SK-N-SH (cell line): ENCODE measurements around the gene FAM118A. TPM values are rescaled to one million over a fixed set of nuclear protein-coding genes. Genes with fewer than 3 reads are reported as not detected.

Experiments used
- CTCF ChIA-PET: fragments of 300-600, 350-600 bp; formaldehyde crosslinking; extraction: SDS; loops from one replicate; lab custom pipeline; 2021; lab: Yijun Ruan, JAX
- POLR2A ChIA-PET: fragments of 350-600 bp; sonication (Branson Sonifier 250); formaldehyde crosslinking; extraction: SDS; loops from one replicate; lab custom pipeline; 2020; ENCODE audit warnings: antibody characterized with exemption, inconsistent platforms; lab: Yijun Ruan, JAX
- DNase-seq: peaks from one replicate; pipeline ENCODE4 v3.0.0; 2012
- H2AFZ ChIP-seq: fragments of 200-600 bp; sonication (generic); 2 replicates; pipeline ENCODE4 v1.8.1; 2016; ENCODE audit warnings: antibody characterized with exemption, mild to moderate bottlenecking, low read depth
- H3F3A ChIP-seq: fragments of 200-600 bp; sonication (generic); replicated peaks from 2 replicates; pipeline ENCODE3; 2016; ENCODE audit warnings: antibody characterized with exemption, mild to moderate bottlenecking; ENCODE audit not compliant: insufficient read depth
- H3K27ac ChIP-seq, 2 experiments: fragments of 200-500 bp in 1 of 2; fragments of 200-600 bp in 1 of 2; sonication (Bioruptor generic) in 1 of 2; sonication (generic), shearing (Covaris generic) in 1 of 2; 2 replicates each; pipeline versions ENCODE4 v1.5.1 to v1.6.1; 2014 to 2016; ENCODE audit warnings: low read depth in 2 of 2, inconsistent platforms in 1 of 2, low read length in 1 of 2, mild to moderate bottlenecking in 1 of 2, mixed read lengths in 1 of 2
- H3K27me3 ChIP-seq: fragments of 200-600 bp; sonication (generic), shearing (Covaris generic); 2 replicates; pipeline ENCODE4 v1.6.1; 2016; ENCODE audit warnings: mixed run types; ENCODE audit not compliant: insufficient read depth
- H3K36me3 ChIP-seq, 2 experiments: fragments of 200-500 bp in 1 of 2; fragments of 200-600 bp in 1 of 2; sonication (Bioruptor generic) in 1 of 2; sonication (generic) in 1 of 2; replicated peaks in 1 of 2; 2 replicates each; pipeline versions ENCODE3 to v1.5.1; 2014 to 2016; ENCODE audit warnings: low read length in 1 of 2, mild to moderate bottlenecking in 1 of 2; ENCODE audit not compliant: insufficient read depth in 2 of 2, control insufficient read depth in 1 of 2
- H3K4me1 ChIP-seq, 2 experiments: fragments of 200-500 bp in 1 of 2; fragments of 200-600 bp in 1 of 2; sonication (Bioruptor generic) in 1 of 2; sonication (generic), shearing (Covaris generic) in 1 of 2; 2 replicates each; pipeline versions ENCODE4 v1.5.1 to v1.6.1; 2014 to 2016; ENCODE audit warnings: low read depth in 1 of 2, low read length in 1 of 2, mixed run types in 1 of 2; ENCODE audit not compliant: insufficient read depth in 2 of 2, control insufficient read depth in 1 of 2
- H3K4me2 ChIP-seq: fragments of 200-600 bp; sonication (generic), shearing (Covaris generic); 2 replicates; pipeline ENCODE4 v1.6.1; 2017; ENCODE audit warnings: mixed run types
- H3K4me3 ChIP-seq, 2 experiments: fragments of 200-500 bp in 1 of 2; fragments of 200-600 bp in 1 of 2; sonication (Bioruptor generic) in 1 of 2; sonication (generic), shearing (Covaris generic) in 1 of 2; 2 replicates each; pipeline versions ENCODE4 v1.5.1 to v1.8.1; 2014 to 2016; ENCODE audit warnings: low read depth in 2 of 2, inconsistent platforms in 1 of 2, low read length in 1 of 2, mild to moderate bottlenecking in 1 of 2, mixed read lengths in 1 of 2, moderate library complexity in 1 of 2
- H3K79me2 ChIP-seq: fragments of 200-600 bp; sonication (generic); 2 replicates; pipeline ENCODE4 v1.8.1; 2017; ENCODE audit warnings: mild to moderate bottlenecking; ENCODE audit not compliant: insufficient read depth
- H3K9ac ChIP-seq: fragments of 200-600 bp; sonication (generic); 2 replicates; pipeline ENCODE4 v1.6.1; 2017; ENCODE audit warnings: mixed run types
- H3K9me2 ChIP-seq: fragments of 200-600 bp; sonication (generic); 2 replicates; pipeline ENCODE4 v1.6.1; 2017; ENCODE audit warnings: mixed run types
- H3K9me3 ChIP-seq: fragments of 200-600 bp; sonication (generic); 2 replicates; pipeline ENCODE4 v1.6.1; 2017; ENCODE audit warnings: mixed run types, mild to moderate bottlenecking, moderate library complexity
- H4K20me1 ChIP-seq: fragments of 200-600 bp; sonication (generic); 2 replicates; pipeline ENCODE4 v1.6.1; 2017; ENCODE audit warnings: mild to moderate bottlenecking, mixed run types; ENCODE audit not compliant: insufficient read depth
- EP300 ChIP-seq, 2 experiments: IDR thresholded peaks; 2 replicates each; pipeline versions ENCODE4 v1.4.0 to v1.6.1; 2012; ENCODE audit warnings: borderline replicate concordance in 1 of 2, low read depth in 1 of 2, low read length in 1 of 2
- FOXM1 ChIP-seq: IDR thresholded peaks from 2 replicates; pipeline ENCODE4 v1.4.0; 2012; ENCODE audit warnings: low read depth, mild to moderate bottlenecking
- GABPA ChIP-seq: IDR thresholded peaks from 2 replicates; pipeline ENCODE4 v1.4.0; 2012; ENCODE audit warnings: low read depth, mild to moderate bottlenecking
- GATA2 ChIP-seq: sonication (generic); formaldehyde crosslinking; IDR thresholded peaks from 2 replicates; pipeline ENCODE4 v1.5.0; 2020; ENCODE audit warnings: mild to moderate bottlenecking, missing genetic modification reagents
- IRF3 ChIP-seq: fragments of 150-350 bp; IDR thresholded peaks from 2 replicates; pipeline ENCODE4 v1.6.1; 2016; ENCODE audit warnings: mild to moderate bottlenecking, low read depth, low read length
- MAX ChIP-seq: IDR thresholded peaks from 2 replicates; pipeline ENCODE4 v1.4.0; 2012; ENCODE audit warnings: low read depth
- MXI1 ChIP-seq: IDR thresholded peaks from 2 replicates; pipeline ENCODE4 v1.6.1; 2012; ENCODE audit warnings: mild to moderate bottlenecking, low read depth, low read length, improper control_type of control experiment
- NRF1 ChIP-seq: IDR thresholded peaks from 2 replicates; pipeline ENCODE4 v1.6.1; 2012; ENCODE audit warnings: low read depth, mild to moderate bottlenecking, low read length
- PBX3 ChIP-seq: IDR thresholded peaks from 2 replicates; pipeline ENCODE4; 2012
- REST ChIP-seq: IDR thresholded peaks from 2 replicates; pipeline ENCODE4 v1.6.1; 2012; ENCODE audit warnings: mild to moderate bottlenecking, low read depth, low read length, moderate library complexity
- RFX5 ChIP-seq: IDR thresholded peaks from 2 replicates; pipeline ENCODE4 v1.6.1; 2012; ENCODE audit warnings: mild to moderate bottlenecking, improper control_type of control experiment, low read length
- SMC3 ChIP-seq: IDR thresholded peaks from 2 replicates; pipeline ENCODE4 v1.6.1; 2012; ENCODE audit warnings: low read depth, low read length, improper control_type of control experiment
- TEAD4 ChIP-seq: IDR thresholded peaks from 2 replicates; pipeline ENCODE4 v1.4.0; 2012; ENCODE audit warnings: mild to moderate bottlenecking, borderline replicate concordance; ENCODE audit not compliant: insufficient read depth
- WGBS: methylation state at CpG from one replicate; pipeline ENCODE4 v1.1.6; 2017; ENCODE audit warnings: low lambda C conversion rate; 5-methylcytosine and 5-hydroxymethylcytosine counted together
- polyA plus RNA-seq, 3 experiments: library from polyadenylated mRNA; depleted of rRNA; stranded (reverse); fragments of >200 nt; gene quantifications; 2 replicates each; pipeline ENCODE4 v1.2.3, GENCODE V29; 2012

The FAM118A gene
- polyA plus RNA-seq, 1 of the 3 experiments (the other 2 are of a cell fraction): 11.3 TPM

GRCh38 chr22:45336971-45337431 is 27.3 kb downstream of the FAM118A start:
- ChIA-PET POLR2A (no interaction called here), CTCF (interaction anchor here (0.8 kb wide), 1 partner anchor 45 kb away, joined by 3 read pairs; no protein-coding TSS in a partner anchor)
- no peaks in the 10 kb centered on the region for H3K79me2 ChIP-seq
- no peak overlapping the region for H3K9ac ChIP-seq
- no peak overlapping the region for H3K4me2 ChIP-seq
- H3F3A ChIP-seq: no peaks in the 10 kb centered on the region
- no peak overlapping the region for H2AFZ ChIP-seq
- H3K27ac ChIP-seq: no peak overlapping the region; a peak in 1 of 4 replicates
- DNase-seq: no peak
- peaks cover 0 to 6% of the 10 kb centered on the region in 2 experiments; a peak in 1 of 4 replicates for H3K4me1 ChIP-seq
- H3K4me3 ChIP-seq: no peak overlapping the region
- H3K9me2 ChIP-seq: no peaks in the 10 kb centered on the region
- H3K36me3 ChIP-seq: peaks cover 11 to 66% of the 10 kb centered on the region in 2 experiments
- no peaks in the 10 kb centered on the region for H3K9me3 ChIP-seq
- TF ChIP-seq GATA2: no peak
- TF ChIP-seq FOXM1: no peak
- TF ChIP-seq RFX5: no peak
- TF ChIP-seq SMC3: no peak
- no peak for TF ChIP-seq NRF1
- TF ChIP-seq PBX3: no peak
- no peak for TF ChIP-seq MXI1
- no peak for TF ChIP-seq REST
- TF ChIP-seq EP300 (IDR thresholded peaks at IDR 0.05; ENCODE audit: borderline replicate concordance in 1 of 2, low read depth in 1 of 2, low read length in 1 of 2): no peak
- TF ChIP-seq GABPA: no peak
- no peak for TF ChIP-seq IRF3
- TF ChIP-seq TEAD4: no peak
- TF ChIP-seq MAX: no peak
- no peaks in the 10 kb centered on the region for H3K27me3 ChIP-seq
- 91% methylated on average over 18 of the region's 18 CpGs for WGBS
- H4K20me1 ChIP-seq: no peaks in the 10 kb centered on the region
